Measurements from ENCODE around the gene TUT4. TPM values are rescaled to one million over a fixed set of nuclear protein-coding genes. Genes with fewer than 3 reads are reported as not detected.

TUT4 gene
- total RNA-seq, 1 donor from 2014 or later: 158 TPM

DNA sequence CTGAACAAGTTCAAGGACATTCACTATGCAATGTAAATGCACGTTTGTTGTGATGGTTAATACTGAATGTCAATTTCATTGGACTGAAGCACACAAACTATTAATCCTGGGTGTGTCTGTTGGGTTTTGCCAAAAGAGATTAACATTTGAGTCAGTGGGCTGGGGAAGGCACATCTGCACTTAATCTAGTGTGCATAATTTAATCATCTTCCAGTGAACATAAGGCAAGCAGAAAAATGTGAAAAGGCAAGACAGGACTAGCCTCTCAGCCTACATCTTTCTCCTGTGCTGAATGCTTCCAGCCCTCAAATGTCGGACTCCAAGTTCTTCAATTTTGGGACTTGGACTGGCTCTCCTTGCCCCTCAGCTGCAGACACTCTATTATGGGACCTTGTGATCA lies 108.4 kb downstream of the TUT4 start:
- Mint-ChIP-seq H3K27me3 (no peaks in the 10 kb centered on the region), H3K36me3 (ENCODE audit: low read depth) (peaks cover 61% of the 10 kb centered on the region), H3K27ac (no peak overlapping the region), H3K4me3 (no peak overlapping the region), H3K9me3 (no peaks in the 10 kb centered on the region), H3K4me1 (no peaks in the 10 kb centered on the region)
- intact Hi-C loops (cut with micrococcal nuclease): no loop called here
- POLR2A ChIA-PET: no interaction called here
- CTCF ChIA-PET: no interaction called here
- DNase-seq: no peak
- ATAC-seq (ENCODE audit: low read depth): no peak
- TF ChIP-seq, protein P1, sequence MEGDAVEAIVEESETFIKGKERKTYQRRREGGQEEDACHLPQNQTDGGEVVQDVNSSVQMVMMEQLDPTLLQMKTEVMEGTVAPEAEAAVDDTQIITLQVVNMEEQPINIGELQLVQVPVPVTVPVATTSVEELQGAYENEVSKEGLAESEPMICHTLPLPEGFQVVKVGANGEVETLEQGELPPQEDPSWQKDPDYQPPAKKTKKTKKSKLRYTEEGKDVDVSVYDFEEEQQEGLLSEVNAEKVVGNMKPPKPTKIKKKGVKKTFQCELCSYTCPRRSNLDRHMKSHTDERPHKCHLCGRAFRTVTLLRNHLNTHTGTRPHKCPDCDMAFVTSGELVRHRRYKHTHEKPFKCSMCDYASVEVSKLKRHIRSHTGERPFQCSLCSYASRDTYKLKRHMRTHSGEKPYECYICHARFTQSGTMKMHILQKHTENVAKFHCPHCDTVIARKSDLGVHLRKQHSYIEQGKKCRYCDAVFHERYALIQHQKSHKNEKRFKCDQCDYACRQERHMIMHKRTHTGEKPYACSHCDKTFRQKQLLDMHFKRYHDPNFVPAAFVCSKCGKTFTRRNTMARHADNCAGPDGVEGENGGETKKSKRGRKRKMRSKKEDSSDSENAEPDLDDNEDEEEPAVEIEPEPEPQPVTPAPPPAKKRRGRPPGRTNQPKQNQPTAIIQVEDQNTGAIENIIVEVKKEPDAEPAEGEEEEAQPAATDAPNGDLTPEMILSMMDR (IDR thresholded peaks at IDR 0.05): no peak

DNA sequence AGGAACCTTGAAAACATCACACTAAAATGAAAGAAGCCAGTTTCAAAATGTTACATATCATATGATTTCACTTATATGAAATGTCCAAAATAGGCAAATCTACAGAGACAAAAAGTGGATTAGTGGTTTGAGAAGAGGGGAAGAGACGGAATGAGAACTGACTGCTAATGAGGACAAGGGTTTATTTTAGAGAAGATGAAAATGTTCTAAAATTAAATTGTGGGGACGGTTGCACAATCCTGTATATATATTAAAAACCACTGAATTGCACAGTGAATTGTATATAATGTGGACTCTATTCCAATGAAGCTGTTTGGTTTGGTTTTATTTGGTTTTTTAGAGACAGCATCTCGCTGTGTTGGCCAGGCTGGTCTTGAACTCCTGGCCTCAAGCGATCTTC lies 112.9 kb downstream of the TUT4 start:
- Mint-ChIP-seq H3K27me3 (no peaks in the 10 kb centered on the region), H3K27ac (no peak overlapping the region), H3K4me3 (no peak overlapping the region), H3K9me3 (no peaks in the 10 kb centered on the region), H3K36me3 (ENCODE audit: low read depth) (peaks cover 66% of the 10 kb centered on the region), H3K4me1 (no peaks in the 10 kb centered on the region)
- DNase-seq (no peak), ATAC-seq (ENCODE audit: low read depth) (no peak)
- TF ChIP-seq, protein P1 (IDR thresholded peaks at IDR 0.05): no peak
- POLR2A ChIA-PET: no interaction called here
- CTCF ChIA-PET: no interaction called here
- intact Hi-C loops (cut with micrococcal nuclease): no loop called here

DNA sequence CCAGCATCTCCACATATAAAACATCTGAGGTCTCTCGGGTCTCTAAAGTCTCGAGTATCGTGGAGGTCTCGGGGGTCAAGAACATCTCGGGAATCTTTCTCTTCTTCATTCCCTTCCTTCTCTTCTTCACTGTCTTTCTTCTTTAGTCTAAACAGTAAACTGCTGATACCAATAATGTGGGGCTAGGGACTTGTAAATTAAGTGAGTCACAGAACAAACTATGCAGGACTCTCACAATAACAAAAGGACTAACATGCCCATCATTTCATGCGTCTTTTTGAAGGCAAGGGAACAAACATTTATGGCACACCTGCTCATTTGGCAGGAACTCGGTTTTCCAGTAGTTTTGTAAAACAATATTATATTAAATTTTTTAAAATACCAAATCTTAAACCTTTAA lies 116.1 kb downstream of the TUT4 start:
- Mint-ChIP-seq H3K9me3 (no peaks in the 10 kb centered on the region), H3K27ac (no peak overlapping the region), H3K36me3 (ENCODE audit: low read depth) (peaks cover 77% of the 10 kb centered on the region), H3K4me3 (no peak overlapping the region), H3K27me3 (no peaks in the 10 kb centered on the region), H3K4me1 (no peaks in the 10 kb centered on the region)
- intact Hi-C loops (cut with micrococcal nuclease): no loop called here
- POLR2A ChIA-PET: no interaction called here
- DNase-seq (no peak), ATAC-seq (ENCODE audit: low read depth) (no peak)
- CTCF ChIA-PET: no interaction called here
- TF ChIP-seq, protein P1 (IDR thresholded peaks at IDR 0.05): no peak

DNA sequence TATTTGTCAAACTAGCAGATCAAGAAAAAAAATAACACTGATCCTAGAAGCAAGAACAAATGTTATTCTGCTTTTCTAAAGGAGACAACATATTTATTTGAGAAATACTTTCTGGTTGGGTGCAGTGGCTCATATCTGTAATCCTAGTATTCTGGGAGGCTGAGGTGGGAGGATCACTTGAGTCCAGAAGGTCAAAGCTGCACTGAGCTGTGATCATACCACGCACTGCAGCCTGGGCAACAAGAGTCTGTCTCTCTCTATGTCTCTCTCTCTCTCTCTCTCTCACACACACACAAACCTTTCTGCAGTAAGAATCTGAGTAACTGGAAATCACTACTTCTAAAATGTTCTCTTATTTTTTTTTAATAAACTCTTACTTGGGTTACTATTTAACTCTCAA lies 117.2 kb downstream of the TUT4 start:
- TF ChIP-seq, protein P1 (IDR thresholded peaks at IDR 0.05): no peak
- Mint-ChIP-seq H3K4me1 (no peaks in the 10 kb centered on the region), H3K27me3 (no peaks in the 10 kb centered on the region), H3K36me3 (ENCODE audit: low read depth) (peaks cover 81% of the 10 kb centered on the region), H3K27ac (no peak overlapping the region), H3K4me3 (no peak overlapping the region), H3K9me3 (no peaks in the 10 kb centered on the region)
- DNase-seq (no peak), ATAC-seq (ENCODE audit: low read depth) (no peak)
- ChIA-PET POLR2A (no interaction called here), CTCF (no interaction called here)
- intact Hi-C loops (cut with micrococcal nuclease): no loop called here

DNA sequence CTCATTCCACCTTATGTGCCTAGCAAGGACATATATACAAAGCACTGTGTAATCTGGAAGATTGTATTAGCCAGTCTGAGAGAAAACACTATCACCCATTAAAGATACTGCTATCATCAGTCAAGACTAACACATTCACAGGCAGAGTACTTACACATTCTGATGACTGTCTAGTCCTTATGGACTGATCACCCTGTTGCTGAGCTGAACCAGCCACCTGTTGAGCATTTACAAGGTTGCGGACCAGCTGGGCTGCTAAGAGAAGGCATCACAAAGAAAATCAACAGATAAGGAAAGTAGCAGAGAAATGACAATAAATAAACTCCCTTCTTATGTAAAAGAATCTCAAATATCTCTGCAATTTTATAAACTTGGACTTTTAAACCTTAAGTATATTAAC lies 117.7 kb downstream of the TUT4 start:
- ATAC-seq (ENCODE audit: low read depth) (no peak), DNase-seq (no peak)
- Mint-ChIP-seq H3K4me1 (no peaks in the 10 kb centered on the region), H3K9me3 (no peaks in the 10 kb centered on the region), H3K27ac (no peak overlapping the region), H3K4me3 (no peak overlapping the region), H3K36me3 (ENCODE audit: low read depth) (peaks cover 81% of the 10 kb centered on the region), H3K27me3 (no peaks in the 10 kb centered on the region)
- ChIA-PET CTCF (no interaction called here), POLR2A (no interaction called here)
- intact Hi-C loops (cut with micrococcal nuclease): no loop called here
- TF ChIP-seq, protein P1 (IDR thresholded peaks at IDR 0.05): no peak
